GM12878 (cell line): ENCODE data around the gene MIF. TPM values are rescaled to one million over a fixed set of nuclear protein-coding genes. Genes with fewer than 3 reads are reported as not detected.
A peak's percentile ranks its signal among the peaks of the same experiment; 100 is the strongest.

Experiments used
- ATF3 ChIP-seq: IDR thresholded peaks from 2 replicates; pipeline ENCODE4 v1.6.1; 2011; ENCODE audit warnings: low read depth, mild to moderate bottlenecking, low read length, moderate library complexity, borderline replicate concordance; ENCODE audit errors: extremely low read depth
- CHD2 ChIP-seq: IDR thresholded peaks from 2 replicates; pipeline ENCODE4 v1.6.1; 2011; ENCODE audit warnings: low read depth, low read length, improper control_type of control experiment, borderline replicate concordance
- CREM ChIP-seq: IDR thresholded peaks from 2 replicates; pipeline ENCODE4 v1.6.1; 2014; ENCODE audit warnings: antibody characterized with exemption, low read depth
- ESRRA ChIP-seq: IDR thresholded peaks from 2 replicates; pipeline ENCODE4 v1.6.1; 2012; ENCODE audit warnings: mild to moderate bottlenecking, low read length, improper control_type of control experiment
- HDGF ChIP-seq: fragments of 450-650 bp; IDR thresholded peaks from 2 replicates; pipeline ENCODE4 v1.6.1; 2016; ENCODE audit warnings: antibody characterized with exemption
- IRF4 ChIP-seq: IDR thresholded peaks from 2 replicates; pipeline ENCODE4 v1.6.1; 2011; ENCODE audit warnings: low read depth, low read length
- JUND ChIP-seq: IDR thresholded peaks from 2 replicates; pipeline ENCODE4 v1.6.1; 2012; ENCODE audit warnings: low read depth, mild to moderate bottlenecking, low read length, improper control_type of control experiment, moderate library complexity
- MYB ChIP-seq: fragments of 150-350 bp; IDR thresholded peaks from 2 replicates; pipeline ENCODE4 v1.6.1; 2014; ENCODE audit warnings: mild to moderate bottlenecking, low read depth, low read length, borderline replicate concordance
- NFIC ChIP-seq: IDR thresholded peaks from 2 replicates; pipeline ENCODE4 v1.6.1; 2012; ENCODE audit warnings: low read depth, mild to moderate bottlenecking, inconsistent platforms, low read length, moderate library complexity
- NRF1 ChIP-seq: conservative IDR thresholded peaks from 2 replicates; pipeline ENCODE4 v1.6.1; 2011; ENCODE audit warnings: mild to moderate bottlenecking, low read depth, low read length, improper control_type of control experiment
- PAX5 ChIP-seq: IDR thresholded peaks from 2 replicates; pipeline ENCODE4 v1.6.1; 2011; ENCODE audit warnings: low read depth, low read length, borderline replicate concordance
- POLR2A ChIP-seq: IDR thresholded peaks from 2 replicates; pipeline ENCODE4 v1.6.1; 2011; ENCODE audit warnings: low read depth, mild to moderate bottlenecking, low read length
- RB1 ChIP-seq: fragments of 450-650 bp; formaldehyde crosslinking; IDR thresholded peaks from 2 replicates; pipeline ENCODE4 v1.6.1; 2017; ENCODE audit warnings: mild to moderate bottlenecking, borderline replicate concordance
- RCOR1 ChIP-seq: conservative IDR thresholded peaks from 2 replicates; pipeline ENCODE4 v1.6.1; 2012; ENCODE audit warnings: low read depth, low read length, improper control_type of control experiment
- SIN3A ChIP-seq: IDR thresholded peaks from 2 replicates; pipeline ENCODE4 v1.6.1; 2012; ENCODE audit warnings: low read depth, low read length, improper control_type of control experiment
- TCF3 ChIP-seq: IDR thresholded peaks from 2 replicates; pipeline ENCODE4 v1.6.1; 2012; ENCODE audit warnings: low read depth, mild to moderate bottlenecking, low read length, borderline replicate concordance; ENCODE audit not compliant: insufficient read depth
- polyA plus RNA-seq, 11 experiments: library from polyadenylated mRNA; depleted of rRNA in 4 of 11; unstranded in 6 of 11; stranded (reverse) in 5 of 11; fragments of >200 nt; fragmentation: Nextera tagmentation in 4 of 11; fragmentation: Illumina TruSeq in 1 of 11; extraction: Ambion mirVana in 4 of 11; extraction: Trizol in 1 of 11; gene quantifications; 1 replicate in 1 of 11; 2 replicates in 10 of 11; pipeline versions ENCODE4 v1.2.1 to v1.2.3, GENCODE V29; 2011 to 2016; ENCODE audit warnings: inconsistent platforms in 2 of 11, missing spikeins in 2 of 11, low read depth in 1 of 11
- total RNA-seq, 4 experiments: library from RNA; depleted of rRNA in 3 of 4; stranded (reverse); fragments of >200 nt in 3 of 4; fragmentation: Illumina TruSeq in 1 of 4; extraction: Trizol in 1 of 4; gene quantifications; 2 replicates each; pipeline versions ENCODE4 v1.2.1 to v1.2.3, GENCODE V29; 2013 to 2021
- TF ChIP-seq, protein P1 (sequence below): fragments of 450-650 bp; IDR thresholded peaks from 2 replicates; pipeline ENCODE4 v1.6.1; 2017; ENCODE audit warnings: low read depth, mild to moderate bottlenecking, moderate library complexity

MIF gene
- total and polyA plus RNA-seq, 10 of the 15 experiments (the other 5 are each of a cell fraction or from before 2014, with no cell fraction given) = 37.7 to 2,972 (median 766) TPM

GRCh38 chr22:23857606-23858483 lies 36.3 kb upstream of the MIF start, which contains the start of gene SLC2A11 (continued):
- TF ChIP-seq SIN3A (0 out of 2 replicates have a peak, but pooled peaks have one; percentile 77), ESRRA (no peak), RCOR1 (no peak; the same call in 1 of the 2 replicates), POLR2A (peak; percentile 96), JUND (no peak), ATF3 (0 out of 2 replicates have a peak, but pooled peaks have one; percentile 15), HDGF (peak; percentile 88), NFIC (no peak), RB1 (peak; percentile 50; the same call in 1 of the 2 replicates), CREM (peak; percentile 31; the same call in 1 of the 2 replicates), IRF4 (no peak), PAX5 (peak; percentile 93), TCF3 (peak; percentile 44; the same call in 1 of the 2 replicates), NRF1 (peak; percentile 100), CHD2 (0 out of 2 replicates have a peak, but pooled peaks have one; percentile 10), MYB (no peak)
- TF ChIP-seq, protein P1, sequence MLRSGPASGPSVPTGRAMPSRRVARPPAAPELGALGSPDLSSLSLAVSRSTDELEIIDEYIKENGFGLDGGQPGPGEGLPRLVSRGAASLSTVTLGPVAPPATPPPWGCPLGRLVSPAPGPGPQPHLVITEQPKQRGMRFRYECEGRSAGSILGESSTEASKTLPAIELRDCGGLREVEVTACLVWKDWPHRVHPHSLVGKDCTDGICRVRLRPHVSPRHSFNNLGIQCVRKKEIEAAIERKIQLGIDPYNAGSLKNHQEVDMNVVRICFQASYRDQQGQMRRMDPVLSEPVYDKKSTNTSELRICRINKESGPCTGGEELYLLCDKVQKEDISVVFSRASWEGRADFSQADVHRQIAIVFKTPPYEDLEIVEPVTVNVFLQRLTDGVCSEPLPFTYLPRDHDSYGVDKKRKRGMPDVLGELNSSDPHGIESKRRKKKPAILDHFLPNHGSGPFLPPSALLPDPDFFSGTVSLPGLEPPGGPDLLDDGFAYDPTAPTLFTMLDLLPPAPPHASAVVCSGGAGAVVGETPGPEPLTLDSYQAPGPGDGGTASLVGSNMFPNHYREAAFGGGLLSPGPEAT = 0 out of 2 replicates have a peak, but pooled peaks have one; percentile 26
